ENCODE results near the gene POLD4. TPM values are rescaled to one million over a fixed set of nuclear protein-coding genes. Genes with fewer than 3 reads are reported as not detected.
A peak's percentile ranks its signal among the peaks of the same experiment; 100 is the strongest.
"Not testable (repeated sequence)": the region's sequence is repeated elsewhere in the genome, so short reads cannot be mapped to it uniquely, and the experiment has no call there.

Gene POLD4
- total RNA-seq, 2 experiments from 2014 or later, result 31.7 to 39.5 TPM

GRCh38 chr11:67320011-67320410 lies 33.3 kb downstream of the POLD4 start:
- ATAC-seq (ENCODE audit: poor library complexity) (no peak), DNase-seq (no peak)
- no peaks in the 10 kb centered on the region for H3K27me3 Mint-ChIP-seq
- Histone ChIP-seq H3K36me3 (ENCODE audit: insufficient read depth, low read length) (no peaks in the 10 kb centered on the region), H3K4me1 (ENCODE audit: insufficient read depth, low read length) (peaks cover 19% of the 10 kb centered on the region), H3K27ac (ENCODE audit: low read depth in 1 of 2, low read length in 2 of 2) (no peak overlapping the region), H3K4me3 (ENCODE audit: low read length) (no peak overlapping the region), H3K9me3 (ENCODE audit: control insufficient read depth in 1 of 2, insufficient read depth in 1 of 2, low read length in 2 of 2) (no peaks in the 10 kb centered on the region), H3K27me3 (ENCODE audit: control insufficient read depth in 1 of 2, insufficient read depth in 2 of 2, low read length in 2 of 2) (no peaks in the 10 kb centered on the region)
- H3K36me3 Mint-ChIP-seq (ENCODE audit: low read depth), result peaks cover 6% of the 10 kb centered on the region
- POLR2A ChIA-PET, result interaction anchor here (0.7 to 1.4 kb wide), 3 partner anchors 27 to 66 kb away, joined by 3 read pairs; partner anchors contain the start of gene ANKRD13D
- peak overlapping the region; percentile 0 for H3K4me3 Mint-ChIP-seq
- intact Hi-C loops (cut with DNase I, micrococcal nuclease), result no loop called here
- TF ChIP-seq CTCF (IDR thresholded peaks at IDR 0.05), result no peak
- CTCF ChIA-PET, result interaction anchor here (0.8 to 5.4 kb wide), 3 partner anchors 26 to 58 kb away, joined by 3 to 21 read pairs (median 20); partner anchors contain the start of gene POLD4
- H3K4me1 Mint-ChIP-seq (ENCODE audit: low read depth), result peaks cover 34% of the 10 kb centered on the region
- no peaks in the 10 kb centered on the region for H3K9me3 Mint-ChIP-seq
- H3K27ac Mint-ChIP-seq, result no peak overlapping the region

- H3K27me3 ChIP-seq (ENCODE audit: control insufficient read depth in 1 of 2, insufficient read depth in 2 of 2, low read length in 2 of 2); H3K4me3 ChIP-seq (ENCODE audit: low read length); H3K27ac ChIP-seq (ENCODE audit: low read depth in 1 of 2, low read length in 2 of 2); H3K36me3 ChIP-seq (ENCODE audit: insufficient read depth, low read length); H3K9me3 ChIP-seq (ENCODE audit: control insufficient read depth in 1 of 2, insufficient read depth in 1 of 2, low read length in 2 of 2); DNase-seq; ATAC-seq (ENCODE audit: poor library complexity); H3K27me3 Mint-ChIP-seq; H3K36me3 Mint-ChIP-seq (ENCODE audit: low read depth); H3K9me3 Mint-ChIP-seq: not testable (repeated sequence)
- intact Hi-C loops (cut with DNase I, micrococcal nuclease), result loop anchor here in 1 of 2 experiments (2.0 to 5.0 kb wide), 2 partner anchors 30 to 237 kb away; no protein-coding TSS in a partner anchor
- peak overlapping the region; percentile 85 for H3K4me3 Mint-ChIP-seq
- ChIA-PET POLR2A (interaction anchor here (1.4 to 3.5 kb wide), 4 partner anchors 27 to 57 kb away, joined by 5 to 21 read pairs (median 12); partner anchors contain the start of gene POLD4), CTCF (interaction anchor here (0.8 to 5.4 kb wide), 7 partner anchors 26 to 62 kb away, joined by 3 to 21 read pairs (median 3); partner anchors contain the start of genes ANKRD13D and POLD4)
- peak overlapping the region; percentile 74 for H3K27ac Mint-ChIP-seq
- peaks cover 26% of the 10 kb centered on the region for H3K4me1 ChIP-seq (ENCODE audit: insufficient read depth, low read length)
- H3K4me1 Mint-ChIP-seq (ENCODE audit: low read depth), result peaks cover 40% of the 10 kb centered on the region
Measured at GRCh38 chr11:67318876-67319275, 34.5 kb downstream of the POLD4 start.

- Histone ChIP-seq H3K27ac (ENCODE audit: low read depth in 1 of 2, low read length in 2 of 2) (peak overlapping the region; percentile 46 to 70), H3K4me1 (ENCODE audit: insufficient read depth, low read length) (peaks cover 35% of the 10 kb centered on the region), H3K4me3 (ENCODE audit: low read length) (peak overlapping the region; percentile 82), H3K36me3 (ENCODE audit: insufficient read depth, low read length) (no peaks in the 10 kb centered on the region), H3K27me3 (ENCODE audit: control insufficient read depth in 1 of 2, insufficient read depth in 2 of 2, low read length in 2 of 2) (no peaks in the 10 kb centered on the region), H3K9me3 (ENCODE audit: control insufficient read depth in 1 of 2, insufficient read depth in 1 of 2, low read length in 2 of 2) (no peaks in the 10 kb centered on the region)
- TF ChIP-seq CTCF (IDR thresholded peaks at IDR 0.05), result no peak
- intact Hi-C loops (cut with DNase I, micrococcal nuclease), result loop anchor here (1.0 to 5.0 kb wide), 8 partner anchors 29 to 236 kb away; partner anchors contain the start of genes GRK2 (in 2 of the 2) and ANKRD13D (in 1 of the 2)
- ChIA-PET POLR2A (interaction anchor here (0.6 to 5.9 kb wide), 21 partner anchors 12 to 175 kb away, joined by 3 to 61 read pairs (median 9); partner anchors contain the start of genes AIP, ANKRD13D, GRK2 and POLD4), CTCF (interaction anchor here (0.5 to 3.0 kb wide), 32 partner anchors 8 to 188 kb away, joined by 3 to 64 read pairs (median 7); partner anchors contain the start of genes ANKRD13D, GRK2, PITPNM1 and POLD4)
- H3K4me1 Mint-ChIP-seq (ENCODE audit: low read depth), result peaks cover 47% of the 10 kb centered on the region
- no peaks in the 10 kb centered on the region for H3K27me3 Mint-ChIP-seq
- H3K4me3 Mint-ChIP-seq, result peak overlapping the region; percentile 99
- ATAC-seq (ENCODE audit: poor library complexity) (peak; percentile 48), DNase-seq (peak in 4 of 14 experiments; percentile 23 to 49 (median 33))
- H3K9me3 Mint-ChIP-seq, result no peaks in the 10 kb centered on the region
- H3K27ac Mint-ChIP-seq, result peak overlapping the region; percentile 85
- H3K36me3 Mint-ChIP-seq (ENCODE audit: low read depth), result peaks cover 6% of the 10 kb centered on the region
Measured at GRCh38 chr11:67317888-67318555, 35.3 kb downstream of the POLD4 start.
